NCI-H1694 (cell line): Measurements from ENCODE around the gene SCMH1.
"Not testable (repeated sequence)": the region's sequence is repeated elsewhere in the genome, so short reads cannot be mapped to it uniquely, and the experiment has no call there.

Source experiments
- DNase-seq: peaks from one replicate; lab custom pipeline; 2025; lab: John Stamatoyannopoulos, UW

SCMH1 gene

DNA sequence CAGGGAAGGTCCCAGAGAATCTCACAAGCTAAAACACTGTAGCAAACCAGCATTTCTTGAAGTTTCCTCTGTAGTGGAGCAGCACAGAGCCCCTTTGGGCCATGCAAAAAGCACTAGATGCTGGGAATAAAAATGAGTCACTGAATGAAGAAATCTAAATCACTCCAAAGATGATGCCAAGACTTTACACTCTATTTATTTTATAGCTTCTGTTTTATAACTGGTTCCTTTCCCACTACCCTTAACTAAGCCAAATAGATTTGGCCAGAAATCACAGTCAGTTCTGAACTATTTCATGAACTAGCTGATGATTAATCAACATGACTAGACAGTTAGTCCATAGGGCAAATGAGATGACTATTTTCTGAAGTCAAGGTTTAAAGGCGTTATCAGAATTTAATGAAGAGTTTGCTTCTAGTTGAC, 89.5 kb downstream of the SCMH1 start:
- DNase-seq, result no peak

- no peak for DNase-seq
Observed at GRCh38 chr1:41151846-41152245, 90.3 kb downstream of the SCMH1 start.

DNA sequence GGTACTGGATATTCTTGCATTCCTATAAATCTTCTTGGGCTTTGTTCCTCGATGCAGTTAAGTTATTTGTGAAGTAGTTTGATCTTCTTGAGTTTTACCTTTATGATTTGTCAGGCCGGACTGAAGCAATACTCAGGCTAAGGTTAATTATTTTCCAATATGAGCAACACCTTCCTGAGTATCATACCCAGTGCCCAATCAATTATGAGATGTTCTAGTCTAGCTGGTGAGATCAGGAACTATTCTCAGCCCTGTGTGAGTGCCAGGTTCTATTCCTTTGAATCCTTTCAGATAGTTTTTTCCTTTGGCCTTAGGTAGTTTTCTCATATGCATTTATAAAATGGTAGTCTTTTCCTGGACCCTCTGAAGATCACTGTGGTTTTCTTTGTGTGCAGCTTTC, 92.5 kb downstream of the SCMH1 start:
- DNase-seq, result no peak

- DNase-seq, result no peak
Observed at GRCh38 chr1:41144285-41144684, 97.8 kb downstream of the SCMH1 start.

GRCh38 chr1:41138549-41138948, 103.6 kb downstream of the SCMH1 start:
- no peak for DNase-seq

GRCh38 chr1:41135196-41135947, 106.7 kb downstream of the SCMH1 start:
- DNase-seq, result no peak

DNA sequence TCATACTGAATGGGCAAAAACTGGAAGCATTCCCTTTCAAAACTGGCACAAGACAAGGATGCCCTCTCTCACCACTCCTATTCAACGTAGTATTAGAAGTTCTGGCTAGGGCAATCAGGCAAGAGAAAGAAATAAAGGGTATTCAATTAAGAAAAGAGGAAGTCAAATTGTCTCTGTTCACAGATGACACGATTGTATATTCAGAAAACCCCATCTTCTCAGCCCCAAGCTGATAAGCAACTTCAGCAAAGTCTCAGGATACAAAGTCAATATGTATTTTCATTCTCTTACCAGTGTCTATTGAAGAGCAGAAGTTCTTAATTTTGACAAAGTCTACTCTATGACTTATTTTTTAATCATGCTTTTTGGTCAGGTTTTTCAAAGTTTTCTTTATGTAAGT, 107.8 kb downstream of the SCMH1 start:
- not testable (repeated sequence) for DNase-seq

DNA sequence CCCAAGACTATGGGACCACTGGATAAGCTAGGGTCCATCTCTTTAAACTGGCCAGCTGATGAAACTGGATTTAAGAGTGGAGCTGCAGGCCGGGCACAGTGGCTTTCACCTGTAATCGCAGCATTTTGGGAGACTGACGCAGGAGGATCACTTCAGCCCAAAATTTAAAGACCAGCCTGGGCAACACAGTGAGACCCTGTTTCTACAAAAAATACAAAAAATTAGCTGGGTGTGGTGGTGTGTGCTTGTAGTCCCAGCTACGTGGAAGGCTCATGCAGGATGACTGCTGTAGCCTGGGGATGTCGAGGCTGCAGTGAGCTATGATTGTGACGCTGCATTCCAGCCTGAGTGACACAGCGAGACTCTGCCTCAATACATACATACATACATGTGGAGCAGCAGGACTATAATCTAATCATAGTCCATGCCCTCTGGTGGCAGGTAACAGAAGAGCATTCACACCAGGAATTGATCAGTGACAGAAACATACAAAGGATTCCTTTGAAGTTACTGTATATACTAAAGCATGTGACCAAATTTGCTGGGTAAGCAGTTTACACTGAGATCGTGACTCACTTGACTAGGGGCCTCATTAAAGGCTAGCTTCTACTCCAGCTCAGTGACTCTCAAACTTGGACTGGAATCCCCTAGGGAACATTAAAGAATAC, 119.1 kb downstream of the SCMH1 start:
- DNase-seq, result peak; percentile 44

DNA sequence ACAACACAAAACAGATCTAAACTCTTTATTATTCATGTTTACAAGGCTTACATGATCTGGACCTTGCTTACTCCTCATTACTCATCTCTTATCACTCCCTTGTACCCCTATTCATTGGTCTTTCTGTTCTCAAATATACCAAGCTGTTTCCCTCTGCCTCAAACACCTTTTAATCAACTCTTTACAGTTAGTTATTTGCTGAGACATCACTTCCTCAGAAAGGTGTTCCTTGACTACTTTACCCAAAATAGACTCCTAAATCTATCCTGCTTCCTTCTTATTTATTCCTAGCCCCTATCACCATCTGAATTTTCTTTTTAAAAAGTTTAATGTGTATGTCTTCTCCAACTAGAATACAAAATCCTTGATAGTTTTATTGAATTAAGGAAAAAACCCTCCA, 120.0 kb downstream of the SCMH1 start:
- no peak for DNase-seq

DNA sequence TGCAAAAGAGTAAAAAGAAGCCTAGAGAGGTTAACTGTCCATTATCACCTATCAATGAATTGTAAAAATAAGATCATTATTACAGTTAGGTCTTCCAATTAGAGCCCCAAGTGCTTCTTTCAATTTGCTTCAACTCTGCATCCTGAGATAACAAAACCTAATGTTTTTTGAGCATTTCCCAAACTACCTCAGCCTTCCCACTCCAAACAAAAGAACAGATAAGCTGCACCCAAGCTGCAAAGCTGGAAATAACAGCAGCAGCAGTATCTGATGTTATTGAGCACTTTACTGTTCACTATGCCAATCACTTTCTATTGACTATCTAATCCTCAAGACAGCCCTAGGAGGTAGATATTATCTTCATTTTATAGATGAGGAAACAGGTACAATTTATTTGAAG, 123.5 kb downstream of the SCMH1 start:
- DNase-seq, result no peak

GRCh38 chr1:41117241-41117640, 124.9 kb downstream of the SCMH1 start:
- not testable (repeated sequence) for DNase-seq

DNA sequence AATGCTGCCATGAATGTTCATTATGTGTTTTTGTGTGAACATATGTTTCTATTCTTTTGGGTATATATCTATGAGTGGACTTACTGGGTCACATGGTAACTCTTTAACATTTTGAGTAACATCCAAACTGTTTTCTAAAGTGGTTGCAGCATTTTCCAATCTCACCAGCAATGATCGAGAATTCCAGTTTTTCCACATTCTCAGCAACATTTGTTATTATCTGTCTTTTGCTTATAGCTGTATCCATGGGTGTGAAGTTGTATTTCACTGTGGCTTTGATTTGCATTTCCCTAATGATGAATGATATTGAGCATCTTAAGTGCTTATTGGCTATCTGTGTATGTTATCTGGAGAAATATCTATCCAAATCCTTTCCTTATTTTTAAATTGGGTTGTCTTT, 131.4 kb downstream of the SCMH1 start:
- no peak for DNase-seq

GRCh38 chr1:41110286-41110685, 131.8 kb downstream of the SCMH1 start:
- DNase-seq, result no peak

DNA sequence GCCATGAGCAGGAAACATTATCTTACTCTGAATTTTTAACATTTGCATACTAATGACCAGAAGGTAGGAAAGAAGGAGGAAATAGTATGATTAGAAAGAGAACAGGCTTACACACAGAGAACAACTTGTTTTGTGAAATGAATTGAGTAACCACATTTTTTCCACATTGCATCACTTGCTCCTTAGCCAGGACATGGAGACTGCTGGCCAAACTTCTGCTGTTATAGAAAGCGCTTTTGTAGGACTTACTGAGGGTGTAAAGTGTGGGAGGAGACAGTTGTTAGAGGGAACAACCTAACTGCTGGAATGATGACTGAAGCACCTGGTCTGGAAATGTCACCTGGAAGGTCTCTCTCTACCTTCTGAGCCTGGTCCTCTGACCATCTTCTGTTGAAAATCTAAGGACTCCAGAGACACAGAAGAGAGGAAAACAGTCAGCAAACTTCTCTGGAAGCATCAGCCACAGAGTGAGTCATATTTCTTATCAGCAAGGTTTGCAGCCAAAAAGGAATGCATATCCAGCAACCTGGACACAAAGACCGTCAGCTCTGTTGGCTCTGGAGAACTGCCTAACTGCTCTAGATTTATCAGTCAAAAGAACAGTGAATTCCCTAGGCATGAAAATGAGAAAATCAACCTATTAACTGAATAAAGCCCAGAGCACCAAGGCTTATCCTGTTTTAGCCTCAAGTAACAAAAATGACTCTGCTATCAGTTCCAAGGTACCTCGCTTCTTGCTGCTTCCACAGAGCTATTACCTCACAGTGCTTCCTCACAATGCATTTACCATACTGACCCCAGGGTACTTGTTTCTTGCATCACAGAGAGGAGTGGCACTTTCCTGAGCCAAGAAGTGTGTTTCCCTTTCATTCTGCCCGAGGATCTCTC, 132.6 kb downstream of the SCMH1 start:
- DNase-seq, result no peak

GRCh38 chr1:41108696-41109275, 133.3 kb downstream of the SCMH1 start:
- no peak for DNase-seq

GRCh38 chr1:41103766-41104165, 138.3 kb downstream of the SCMH1 start:
- no peak for DNase-seq

DNA sequence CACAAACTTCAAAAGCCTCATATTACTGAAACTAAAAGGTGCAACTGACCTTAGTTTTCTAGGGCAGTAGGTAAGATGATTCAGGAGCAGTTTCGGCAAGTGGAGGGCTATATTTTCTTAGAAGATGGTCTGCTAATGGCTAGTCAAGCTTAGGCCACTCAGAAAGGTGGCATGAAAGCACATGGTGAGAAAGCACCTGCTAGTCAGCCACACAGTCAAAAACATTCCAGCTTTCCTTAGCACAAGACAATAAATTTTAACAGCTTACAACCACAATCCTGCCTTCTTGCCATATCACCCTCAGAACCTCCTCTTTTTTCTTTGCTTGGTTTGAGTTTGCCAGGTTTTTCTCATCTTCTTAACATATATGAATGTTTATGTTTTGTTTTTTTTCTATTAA, 139.5 kb downstream of the SCMH1 start:
- DNase-seq, result no peak

DNA sequence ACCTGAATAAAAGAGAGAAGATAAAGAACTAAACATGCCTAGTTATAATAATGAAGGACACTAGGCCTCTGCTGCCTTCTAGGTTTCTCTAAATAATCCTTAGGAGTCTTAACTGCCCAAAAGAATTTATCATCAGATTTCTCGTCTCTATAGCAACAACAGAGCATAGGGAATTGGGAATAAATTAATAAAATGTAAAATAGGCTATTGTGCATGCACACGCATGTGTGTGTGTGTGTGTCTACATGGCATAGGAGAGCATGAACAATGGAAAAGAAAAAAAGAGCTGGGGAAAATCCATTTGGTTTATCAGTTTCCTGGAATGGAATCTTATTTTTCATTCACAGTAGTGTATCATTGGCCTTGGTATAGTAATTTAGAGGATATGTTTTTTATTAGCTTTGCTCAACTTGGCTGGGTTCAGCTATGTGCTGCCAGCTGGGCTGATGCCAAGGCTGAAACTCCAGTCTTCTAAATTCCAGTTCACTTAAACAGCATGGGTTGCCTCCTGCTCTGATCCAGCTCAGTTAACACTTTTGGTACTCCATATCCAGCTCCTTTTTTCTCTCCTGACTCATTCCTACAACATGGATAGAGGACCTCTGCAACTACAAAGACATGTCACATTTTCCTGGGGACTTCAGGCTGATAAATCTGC, 140.0 kb downstream of the SCMH1 start:
- DNase-seq, result peak; percentile 55

- DNase-seq, result no peak
Observed at GRCh38 chr1:41101076-41101475, 141.0 kb downstream of the SCMH1 start.

DNA sequence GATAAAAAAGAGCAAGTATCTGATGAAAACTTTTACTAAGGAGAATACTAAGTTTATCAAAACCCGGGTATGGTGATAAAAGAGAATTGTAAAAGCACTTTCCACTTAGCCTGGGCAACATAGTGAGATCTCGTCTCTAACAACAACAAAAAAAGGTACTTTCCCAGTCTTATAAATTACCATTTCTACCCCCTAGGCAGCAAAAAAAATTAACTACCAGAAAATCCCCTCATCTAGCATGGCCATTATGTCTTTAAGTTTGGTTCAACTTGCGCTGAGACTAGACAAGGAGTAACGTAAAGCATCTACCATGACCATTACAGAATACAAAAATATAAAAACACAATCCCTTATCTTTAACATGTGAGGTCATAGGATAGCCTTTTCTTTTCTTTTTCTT, 141.9 kb downstream of the SCMH1 start:
- no peak for DNase-seq

- DNase-seq, result no peak
Observed at GRCh38 chr1:41098730-41099460, 143.2 kb downstream of the SCMH1 start.
